ENCODE results near the gene EME1. TPM values are rescaled to one million over a fixed set of nuclear protein-coding genes. Genes with fewer than 3 reads are reported as not detected.

The EME1 gene
- 7.6 TPM for polyA plus RNA-seq (2012; ENCODE audit: insufficient read depth, insufficient read length, low read depth)

- peak within 1 kb of the TSS; percentile 97 for H3K4me3 ChIP-seq (ENCODE audit: low read depth, low read length)
- no peaks in the 10 kb centered on the region for H3K9me3 ChIP-seq
- 0 out of 2 replicates have a peak, but pooled peaks cover 2% of the 10 kb centered on the region for H3K4me1 ChIP-seq
- no peak for TF ChIP-seq CTCF (IDR thresholded peaks at IDR 0.05; ENCODE audit: low read depth, low read length)
- H3K36me3 ChIP-seq = peaks cover 38% of the 10 kb centered on the region
- peak; percentile 81 for DNase-seq
- no peaks in the 10 kb centered on the region for H3K27me3 ChIP-seq
Measured at GRCh38 chr17:50372758-50373556, at the start of gene EME1, which contains the start of gene MRPL27. TSS of gene EME1 (plus strand) at chr17:50373229. CDS start at chr17:50375209, 1,980 bp downstream. TSS of gene MRPL27 (minus strand) at chr17:50373184. CDS start at chr17:50373170, 14 bp downstream.

GRCh38 chr17:50325906-50326305 lies 47.1 kb upstream of the EME1 start:
- no peak for DNase-seq
- H3K27me3 ChIP-seq = no peaks in the 10 kb centered on the region
- H3K4me1 ChIP-seq = no peaks in the 10 kb centered on the region
- H3K9me3 ChIP-seq = no peaks in the 10 kb centered on the region
- no peak for TF ChIP-seq CTCF (IDR thresholded peaks at IDR 0.05; ENCODE audit: low read depth, low read length)
- H3K4me3 ChIP-seq (ENCODE audit: low read depth, low read length) = no peak overlapping the region
- no peaks in the 10 kb centered on the region for H3K36me3 ChIP-seq

GRCh38 chr17:50326831-50327364 lies 46.1 kb upstream of the EME1 start:
- Histone ChIP-seq H3K36me3 (no peaks in the 10 kb centered on the region), H3K4me1 (no peaks in the 10 kb centered on the region), H3K9me3 (no peaks in the 10 kb centered on the region), H3K27me3 (no peaks in the 10 kb centered on the region), H3K4me3 (ENCODE audit: low read depth, low read length) (no peak overlapping the region)
- no peak for DNase-seq
- TF ChIP-seq CTCF (IDR thresholded peaks at IDR 0.05; ENCODE audit: low read depth, low read length) = no peak

DNA sequence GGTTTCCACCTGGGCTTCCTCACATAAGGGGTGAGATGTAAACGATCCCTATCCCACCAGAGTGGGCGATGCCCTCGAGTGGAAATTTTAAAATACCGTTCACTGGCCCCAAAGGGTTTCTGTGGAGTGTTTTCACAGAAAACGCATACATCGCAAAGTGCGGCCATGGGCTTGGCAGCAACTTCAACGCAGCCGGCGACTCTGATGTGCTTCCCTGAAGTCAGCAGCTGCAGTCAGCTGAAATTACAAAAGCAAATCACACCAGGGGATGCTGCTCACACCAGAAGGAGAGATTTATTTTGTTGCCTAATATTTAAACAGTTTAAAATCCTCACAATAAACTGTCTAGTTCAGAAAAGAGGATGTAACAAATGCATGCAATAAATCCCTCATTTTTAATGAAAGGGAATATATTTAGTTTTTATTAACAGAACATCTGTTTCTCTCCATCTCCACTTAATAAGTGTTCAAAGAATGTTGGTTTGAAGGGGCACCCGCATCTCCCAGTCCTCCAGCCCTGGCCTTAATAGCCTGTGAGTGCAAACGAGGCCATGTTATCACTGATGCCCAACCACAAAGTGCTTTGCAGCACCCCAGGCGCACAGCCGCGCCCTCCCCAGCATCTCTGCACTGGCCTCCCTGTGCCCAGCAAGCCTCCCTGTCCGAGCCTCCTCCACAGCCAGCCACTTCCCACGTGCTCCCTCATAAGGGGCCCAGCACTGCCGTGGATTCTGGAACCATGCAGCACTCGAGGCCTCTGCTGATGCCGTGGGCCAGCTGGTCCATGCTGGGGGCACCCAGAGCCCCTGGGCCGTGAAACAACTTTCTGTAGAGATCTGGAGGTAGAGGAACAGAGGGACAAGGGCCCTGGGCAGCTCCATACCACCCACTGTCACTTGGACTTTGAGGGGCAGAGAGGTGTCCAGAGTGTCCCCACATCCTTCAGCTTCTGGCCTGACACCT lies 44.4 kb upstream of the EME1 start:
- Histone ChIP-seq H3K4me1 (no peaks in the 10 kb centered on the region), H3K9me3 (no peaks in the 10 kb centered on the region), H3K4me3 (ENCODE audit: low read depth, low read length) (no peak overlapping the region), H3K27me3 (peaks cover 9% of the 10 kb centered on the region; the same call in 1 of the 2 replicates), H3K36me3 (no peaks in the 10 kb centered on the region)
- TF ChIP-seq CTCF (IDR thresholded peaks at IDR 0.05; ENCODE audit: low read depth, low read length) = no peak
- no peak for DNase-seq

DNA sequence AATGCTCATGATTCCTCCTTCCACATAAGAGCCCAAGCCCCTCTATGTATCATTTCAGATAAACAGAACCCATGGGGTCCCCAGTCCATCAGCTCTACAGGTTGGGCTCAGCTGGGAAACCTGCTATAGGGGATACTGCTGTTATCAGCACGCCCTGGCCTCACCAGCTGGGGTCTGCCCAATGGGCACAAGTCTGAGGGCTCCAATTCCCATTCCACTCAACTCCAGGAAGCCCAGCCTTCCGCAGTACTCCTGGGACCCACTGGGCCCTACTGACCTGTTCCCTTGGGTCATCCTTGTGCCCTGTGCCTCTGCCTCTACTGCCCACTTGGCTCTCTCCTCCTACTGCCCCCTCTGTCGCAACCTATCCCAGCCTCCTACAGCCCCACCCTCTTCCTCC lies 43.3 kb upstream of the EME1 start:
- Histone ChIP-seq H3K9me3 (no peaks in the 10 kb centered on the region), H3K4me1 (no peaks in the 10 kb centered on the region), H3K4me3 (ENCODE audit: low read depth, low read length) (no peak overlapping the region), H3K27me3 (peaks cover 9% of the 10 kb centered on the region; the same call in 1 of the 2 replicates), H3K36me3 (no peaks in the 10 kb centered on the region)
- no peak for DNase-seq
- no peak for TF ChIP-seq CTCF (IDR thresholded peaks at IDR 0.05; ENCODE audit: low read depth, low read length)
